ENCODE data around the gene ATP13A5.

Gene ATP13A5

GRCh38 chr3:193347521-193348501 is 30.7 kb downstream of the ATP13A5 start:
- DNase-seq (ENCODE audit: low spot score), result no peak

- no peak for DNase-seq (ENCODE audit: low spot score)
Measured at GRCh38 chr3:193346259-193346658, 32.3 kb downstream of the ATP13A5 start.

DNA sequence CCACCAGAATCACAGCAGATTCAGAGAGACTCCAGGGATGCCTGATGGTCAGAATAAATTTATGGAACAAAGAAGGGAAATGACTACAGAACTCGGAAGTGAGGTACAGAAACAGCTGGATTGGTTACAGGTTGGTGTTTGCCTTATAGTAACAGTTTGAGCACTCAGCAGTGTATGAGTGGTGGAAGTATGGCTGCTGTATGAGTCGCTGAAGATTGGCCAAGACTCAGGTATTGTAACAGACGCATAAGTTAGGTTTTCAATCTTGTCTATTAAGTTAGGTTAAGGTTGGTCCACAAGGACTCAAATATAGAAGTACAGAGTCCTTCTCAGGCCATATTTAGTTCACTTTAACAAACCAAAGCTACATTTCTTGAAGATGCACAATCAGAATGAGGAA is 33.1 kb downstream of the ATP13A5 start:
- DNase-seq (ENCODE audit: low spot score), result no peak

DNA sequence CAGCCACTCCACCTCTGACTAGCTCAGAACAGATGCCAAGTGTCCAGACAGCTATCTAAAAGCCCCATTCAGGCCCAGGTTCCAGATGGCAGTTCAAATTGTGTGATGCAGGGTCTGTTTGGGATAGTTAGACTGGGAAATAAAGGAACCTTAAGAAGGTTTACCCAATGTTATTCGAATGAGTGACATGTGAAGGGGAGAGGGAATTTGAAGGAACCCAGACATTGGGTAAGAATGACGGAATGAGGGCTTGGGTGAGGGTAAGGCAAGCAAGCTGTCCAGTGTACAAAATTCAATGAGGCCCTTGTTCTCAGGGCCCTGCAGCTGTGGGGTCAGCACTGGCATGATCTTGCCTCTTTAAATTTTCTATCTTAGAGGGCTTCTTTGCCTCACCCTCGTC is 34.1 kb downstream of the ATP13A5 start:
- DNase-seq (ENCODE audit: low spot score), result no peak

GRCh38 chr3:193343726-193344222 is 34.8 kb downstream of the ATP13A5 start:
- no peak for DNase-seq (ENCODE audit: low spot score)

- DNase-seq (ENCODE audit: low spot score), result no peak
Measured at GRCh38 chr3:193342551-193342950, 36.0 kb downstream of the ATP13A5 start.

- no peak for DNase-seq (ENCODE audit: low spot score)
Measured at GRCh38 chr3:193335031-193335430, 43.5 kb downstream of the ATP13A5 start.

DNA sequence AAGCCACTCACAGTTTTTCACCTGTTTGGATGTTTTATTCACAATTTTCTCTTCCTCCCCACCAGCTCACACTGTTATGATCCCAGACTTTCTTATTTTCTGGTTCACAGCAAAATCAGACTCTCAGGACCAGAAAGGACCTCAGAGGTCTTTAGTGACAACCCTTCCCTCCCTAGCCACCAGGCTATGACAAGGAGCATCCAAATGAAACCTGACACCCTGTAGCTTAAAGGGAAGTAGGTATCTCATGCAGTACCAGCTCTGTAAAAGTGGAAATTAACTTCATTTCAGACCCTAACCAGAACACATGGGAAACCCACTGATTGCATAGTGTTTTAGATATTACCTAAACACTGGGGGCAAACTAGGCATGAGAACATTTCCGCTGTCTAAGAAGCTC is 45.3 kb downstream of the ATP13A5 start:
- no peak for DNase-seq (ENCODE audit: low spot score)

GRCh38 chr3:193330555-193331204 is 47.9 kb downstream of the ATP13A5 start:
- DNase-seq (ENCODE audit: low spot score), result no peak

GRCh38 chr3:193317682-193318300 is 60.8 kb downstream of the ATP13A5 start:
- no peak for DNase-seq (ENCODE audit: low spot score)

- no peak for DNase-seq (ENCODE audit: low spot score)
Measured at GRCh38 chr3:193314161-193314560, 64.4 kb downstream of the ATP13A5 start.

GRCh38 chr3:193313061-193313958 is 65.2 kb downstream of the ATP13A5 start:
- no peak for DNase-seq (ENCODE audit: low spot score)

GRCh38 chr3:193310914-193311723 is 67.4 kb downstream of the ATP13A5 start:
- no peak for DNase-seq (ENCODE audit: low spot score)

DNA sequence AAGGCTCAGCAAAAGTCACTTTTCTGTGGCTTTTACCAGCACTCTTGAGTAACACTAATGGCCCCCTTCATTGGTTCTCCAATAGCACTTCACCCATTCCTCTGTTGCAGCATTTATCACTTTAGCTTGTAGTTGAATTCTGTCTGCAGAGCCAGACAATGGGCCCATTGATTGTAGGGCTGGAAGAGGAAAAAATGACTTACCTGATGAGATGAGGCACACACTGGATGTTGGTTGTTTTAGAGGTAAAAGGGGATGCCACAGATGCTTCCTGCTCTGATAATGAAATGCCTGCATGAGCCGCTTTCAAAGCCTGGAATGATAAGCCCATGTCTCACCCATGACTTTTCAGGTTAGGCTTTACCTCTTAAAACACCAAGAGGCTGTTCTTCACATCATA is 73.2 kb downstream of the ATP13A5 start:
- DNase-seq (ENCODE audit: low spot score), result no peak

GRCh38 chr3:193301433-193301832 is 77.1 kb downstream of the ATP13A5 start:
- no peak for DNase-seq (ENCODE audit: low spot score)

GRCh38 chr3:193297421-193297820 is 81.1 kb downstream of the ATP13A5 start:
- DNase-seq (ENCODE audit: low spot score), result no peak

- no peak for DNase-seq (ENCODE audit: low spot score)
Measured at GRCh38 chr3:193295985-193296384, 82.6 kb downstream of the ATP13A5 start.

DNA sequence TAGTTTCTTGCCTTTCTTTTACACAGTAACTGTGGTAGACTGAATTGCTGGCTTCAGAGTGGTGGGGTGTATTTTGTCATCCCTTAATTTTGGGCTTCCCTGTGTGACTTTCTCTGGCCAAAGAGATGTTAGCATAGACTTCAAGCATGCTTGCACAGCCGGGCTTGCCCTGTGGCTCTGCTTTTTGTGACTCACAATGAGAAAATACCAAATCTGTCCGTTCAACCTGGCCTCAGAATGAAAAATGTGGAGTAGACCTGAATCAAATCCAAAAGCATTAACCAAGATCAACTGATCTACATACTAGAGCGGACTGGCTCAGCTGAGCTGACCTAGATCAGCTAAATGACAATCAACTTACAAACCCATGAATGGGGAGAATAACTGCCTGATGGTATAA is 86.2 kb downstream of the ATP13A5 start:
- DNase-seq (ENCODE audit: low spot score), result no peak

DNA sequence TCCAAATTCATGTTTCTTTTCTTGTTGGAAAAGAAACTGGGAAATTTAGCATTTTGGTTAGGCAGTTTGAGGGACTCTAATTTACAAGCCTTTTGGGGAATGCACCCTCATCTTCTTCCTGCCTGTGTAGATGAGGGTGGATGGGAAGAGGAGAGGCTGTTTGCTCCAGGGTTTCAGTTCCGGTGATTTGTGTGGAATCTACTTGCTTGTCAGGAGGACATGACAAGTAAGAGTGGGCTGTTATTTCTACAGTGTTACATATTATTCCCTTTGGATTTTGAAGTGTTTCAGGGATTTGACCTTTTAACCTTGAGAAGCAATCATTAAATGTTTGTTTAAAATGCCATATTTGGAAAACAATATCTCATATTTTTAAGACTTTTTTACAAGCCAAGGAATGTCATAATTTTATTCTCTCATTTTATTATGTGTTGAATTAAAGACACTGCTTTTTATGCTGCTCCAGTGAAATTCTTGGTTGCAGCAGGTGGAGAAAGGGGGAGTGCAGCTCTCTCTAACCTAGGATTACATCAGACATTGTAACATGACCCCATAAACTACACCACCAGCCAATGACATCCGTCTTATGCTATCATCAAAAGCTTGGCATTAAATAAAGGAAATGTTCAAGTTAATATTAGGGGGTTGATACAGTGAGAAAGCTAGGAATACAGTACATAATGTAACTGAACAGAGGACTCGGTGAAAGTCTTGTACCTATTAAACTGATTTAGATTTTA is 107.3 kb downstream of the ATP13A5 start:
- DNase-seq (ENCODE audit: low spot score), result no peak

DNA sequence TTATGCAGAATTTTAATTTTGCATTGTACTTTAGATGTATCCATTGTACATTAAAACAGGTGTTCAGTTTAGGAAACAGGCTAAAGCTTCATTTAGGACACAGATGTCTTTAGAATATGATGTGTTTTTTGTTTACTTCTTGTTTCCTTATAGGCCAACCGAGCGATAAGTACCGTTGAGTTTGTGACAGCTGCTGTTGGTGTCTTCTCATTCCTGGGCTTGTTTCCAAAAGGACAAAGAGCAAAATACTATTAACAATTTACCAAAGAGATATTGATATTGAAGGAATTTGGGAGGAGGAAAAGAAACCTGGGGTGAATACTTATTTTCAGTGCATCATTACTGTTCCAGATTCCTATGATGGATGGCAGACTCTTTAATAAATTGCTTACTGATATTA is 108.1 kb downstream of the ATP13A5 start:
- no peak for DNase-seq (ENCODE audit: low spot score)
